Stimulated activated CD4-positive, alpha-beta T cell treated with anti-CD3 and anti-CD28 coated beads, Interleukin-2, amount 100 ng/mL, for 4 hours (primary cell): ENCODE results near the gene LYZL1.
"Not testable (repeated sequence)": the region's sequence is repeated elsewhere in the genome, so short reads cannot be mapped to it uniquely, and the experiment has no call there.

ENCODE experiments used
- DNase-seq: peaks from one replicate; pipeline ENCODE4 v3.0.0-alpha.2; 2020; ENCODE audit warnings: low read depth

The LYZL1 gene

DNA sequence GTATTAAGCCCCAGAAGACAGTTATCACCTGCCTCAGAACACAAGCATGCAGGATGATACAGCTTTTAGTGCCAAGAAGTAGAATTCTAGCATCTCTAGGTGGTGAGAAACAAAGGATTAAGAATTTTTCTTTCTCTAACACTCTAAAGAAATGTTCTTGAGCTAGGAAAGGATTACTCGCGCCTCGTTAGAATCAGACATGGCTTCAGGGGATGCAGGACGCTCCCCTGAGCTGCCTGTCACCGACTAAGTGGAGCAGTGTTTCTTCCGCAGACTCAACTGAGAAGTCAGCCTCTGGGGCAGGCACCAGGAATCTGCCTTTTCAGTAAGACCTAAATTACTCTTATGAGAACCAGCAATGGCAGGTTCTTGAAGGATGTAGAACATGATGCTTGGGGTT, at the start of gene LYZL1:
Gene LYZL1, plus strand, starts transcription at position 165 of the 400 bp plus-strand sequence. CDS start 2,798 bp downstream, outside the sequence.
- DNase-seq, result not testable (repeated sequence)

DNA sequence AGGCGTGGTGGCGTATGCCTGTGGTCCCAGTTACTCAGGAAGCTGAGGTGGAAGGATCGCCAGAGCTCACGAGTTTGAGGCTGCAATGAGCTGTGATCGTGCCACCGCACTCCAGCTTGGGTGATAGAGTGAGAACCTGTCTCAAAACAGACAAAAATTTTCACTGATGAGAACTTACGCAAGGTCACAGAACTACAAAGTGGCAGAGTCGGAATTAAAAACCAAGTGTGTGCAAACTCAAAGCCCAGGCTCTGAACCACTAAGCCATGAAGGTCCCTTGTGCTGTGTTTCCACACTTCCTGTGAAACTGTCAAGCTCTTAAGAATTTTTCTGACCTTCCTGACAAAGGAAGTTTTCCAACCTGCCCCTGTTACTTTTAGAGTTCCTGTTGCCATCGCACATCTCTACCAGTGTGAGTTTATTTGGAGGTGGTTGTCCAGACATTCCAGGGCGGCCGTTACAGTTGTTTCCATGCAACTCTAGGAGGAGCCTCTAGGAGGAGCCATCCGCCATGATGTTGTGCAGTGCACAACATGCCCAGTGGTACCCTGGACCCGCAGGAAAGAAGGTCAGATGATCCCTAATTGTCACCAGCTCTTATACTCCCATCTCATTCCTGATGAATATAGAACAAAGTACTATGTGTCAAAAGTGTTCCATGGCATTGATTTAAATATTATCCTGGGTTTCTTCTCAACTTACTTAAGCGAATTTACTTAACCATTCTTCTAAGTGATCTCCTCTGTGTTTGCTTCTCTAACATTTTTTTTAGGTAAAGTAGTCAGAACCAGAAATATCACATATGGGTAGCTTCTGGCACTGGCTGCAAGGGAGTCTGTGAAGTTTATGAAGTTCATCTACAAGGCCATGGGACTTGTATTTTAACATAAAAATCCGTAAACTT, 49.0 kb upstream of the LYZL1 start:
- DNase-seq, result no peak

DNA sequence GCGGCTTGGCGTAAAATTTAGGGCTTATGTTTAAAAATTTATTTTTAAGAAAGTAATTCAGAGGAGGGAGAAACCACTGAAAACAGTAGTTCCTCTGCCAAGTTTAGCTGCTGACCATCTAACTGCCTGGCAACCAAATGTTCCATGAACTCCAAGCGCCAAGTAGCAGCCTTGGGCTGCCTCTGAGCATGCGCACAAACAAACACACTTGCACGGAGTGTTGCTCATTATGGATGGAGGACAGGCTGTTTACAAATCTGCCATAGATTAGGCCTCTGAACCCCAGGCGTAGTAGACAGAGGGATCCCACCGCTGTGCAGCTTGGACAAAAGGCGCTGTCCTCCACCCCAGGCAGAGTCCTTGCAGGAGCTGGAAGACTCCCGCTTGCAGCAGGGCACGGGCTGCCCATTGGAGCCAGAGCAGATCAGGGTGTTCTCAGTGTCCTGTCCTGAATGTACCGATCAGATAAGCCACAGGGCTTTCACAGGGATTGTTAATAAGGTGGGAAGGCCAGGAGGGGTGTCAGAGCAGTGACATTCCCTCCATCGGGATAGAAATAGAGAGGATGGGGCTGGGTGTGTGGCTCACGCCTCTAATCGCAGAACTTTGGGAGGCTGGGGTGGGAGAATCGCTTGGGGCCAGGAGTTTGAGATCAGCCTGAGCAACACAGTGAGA, 47.7 kb upstream of the LYZL1 start:
- no peak for DNase-seq

DNA sequence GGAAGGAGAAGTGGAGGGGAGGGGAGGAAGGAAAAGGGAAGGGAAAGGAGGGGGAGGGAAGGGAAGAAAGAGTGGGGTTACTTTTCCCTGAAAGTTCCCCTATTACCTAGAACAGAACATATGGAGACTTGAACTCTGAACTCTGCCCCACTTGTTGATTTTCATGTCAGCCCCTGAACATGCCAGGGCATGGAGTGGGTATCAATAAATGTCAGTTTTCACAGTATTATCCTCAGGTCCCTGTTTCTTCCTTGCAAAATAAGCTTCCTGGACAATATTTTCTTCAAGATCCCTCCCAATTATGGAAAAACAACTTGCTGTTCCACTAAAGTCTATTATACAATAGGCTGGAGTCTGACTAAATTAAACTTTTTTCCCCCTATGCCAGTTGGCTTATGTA, 46.9 kb upstream of the LYZL1 start:
- no peak for DNase-seq

DNA sequence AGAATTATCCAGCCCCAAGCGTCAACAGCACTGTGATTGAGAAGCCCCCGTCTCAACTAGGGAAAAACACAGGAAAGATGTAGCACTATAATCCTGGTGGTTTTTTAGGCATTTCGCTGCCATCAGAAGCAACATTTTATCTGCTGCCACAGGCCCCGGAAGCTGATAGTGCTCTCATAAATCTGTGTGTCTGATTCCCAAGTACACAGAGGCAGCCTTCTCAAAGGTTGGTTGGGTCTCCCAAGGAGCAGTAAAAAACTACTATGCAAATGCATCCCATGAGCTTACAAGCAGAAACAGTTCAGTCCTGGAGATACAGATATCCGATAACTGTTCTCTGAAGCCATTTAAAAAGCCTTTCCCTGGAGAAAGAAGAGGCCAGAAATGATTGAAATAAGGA, 45.8 kb upstream of the LYZL1 start:
- DNase-seq, result no peak

DNA sequence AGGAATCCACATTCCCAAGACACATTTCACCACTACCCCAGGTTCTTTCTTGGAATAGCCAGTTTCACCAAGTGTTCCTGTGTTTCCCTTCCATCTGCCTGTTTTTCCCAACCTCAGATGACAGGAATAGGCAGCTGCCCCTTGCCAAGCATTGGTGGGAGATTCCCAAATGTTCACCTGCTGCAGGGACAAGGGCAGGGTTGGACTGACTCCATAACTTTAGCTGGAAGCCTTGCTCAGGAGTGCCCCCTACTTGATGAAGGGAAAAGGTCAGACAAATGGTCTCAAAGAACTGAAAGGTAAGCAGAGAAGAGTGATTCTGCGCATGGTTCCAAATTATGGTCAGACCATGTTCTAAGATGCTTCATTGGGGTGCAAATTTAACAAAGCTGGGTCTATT, 45.1 kb upstream of the LYZL1 start:
- DNase-seq, result no peak

DNA sequence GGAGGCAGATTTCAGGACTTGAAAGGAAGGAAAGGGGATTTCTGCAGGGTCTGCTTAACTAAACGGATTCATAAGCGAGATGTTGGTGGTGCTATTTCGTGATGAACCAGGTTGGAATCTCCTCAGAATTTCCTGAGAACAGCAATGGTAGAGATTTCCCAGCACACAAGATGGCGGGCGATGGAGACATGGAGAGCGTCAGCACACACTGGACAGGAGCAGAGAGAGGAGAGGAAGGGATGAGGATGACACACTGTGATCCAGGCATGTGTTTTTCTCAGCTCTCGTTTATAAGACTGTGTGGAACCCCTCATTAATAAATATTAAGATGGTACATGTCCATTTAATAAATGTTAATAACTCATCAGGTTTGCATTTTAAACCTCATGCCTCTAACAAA, 43.9 kb upstream of the LYZL1 start:
- DNase-seq, result no peak

DNA sequence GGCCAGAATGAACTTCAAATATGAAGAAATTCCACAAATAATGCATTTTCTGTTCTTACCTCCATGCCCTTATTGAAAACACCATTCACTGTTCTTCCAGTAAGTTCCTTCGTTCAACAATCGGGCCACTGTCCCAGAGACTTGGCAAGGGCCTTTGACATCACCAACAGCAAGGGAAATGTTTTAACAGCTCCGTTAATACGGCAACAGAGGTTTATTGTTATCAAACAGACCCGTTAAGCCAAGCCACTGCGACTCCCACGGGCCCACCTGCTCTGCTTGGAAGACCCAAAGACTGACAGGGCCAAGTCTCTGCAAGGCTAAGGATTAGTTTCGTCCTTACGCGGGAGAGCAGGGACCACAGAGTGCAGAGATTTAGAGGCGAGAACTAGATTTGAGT, 43.4 kb upstream of the LYZL1 start:
- DNase-seq, result no peak

DNA sequence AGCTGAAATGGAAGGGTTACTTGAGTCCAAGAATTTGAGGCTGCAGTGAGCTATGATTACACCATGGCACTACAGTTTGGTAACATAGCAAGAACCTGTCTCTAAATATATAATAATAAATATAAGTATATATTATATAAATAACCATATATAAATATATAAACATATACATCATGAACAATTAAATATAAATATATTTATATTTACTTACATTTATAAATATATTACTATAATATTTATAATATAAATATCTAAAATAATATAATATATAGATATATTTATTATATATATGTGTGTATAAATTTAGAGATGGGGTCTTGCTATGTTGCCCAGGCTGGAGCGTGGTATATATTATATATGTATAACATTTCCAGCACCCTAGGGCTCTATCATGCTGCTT, 42.4 kb upstream of the LYZL1 start:
- no peak for DNase-seq

DNA sequence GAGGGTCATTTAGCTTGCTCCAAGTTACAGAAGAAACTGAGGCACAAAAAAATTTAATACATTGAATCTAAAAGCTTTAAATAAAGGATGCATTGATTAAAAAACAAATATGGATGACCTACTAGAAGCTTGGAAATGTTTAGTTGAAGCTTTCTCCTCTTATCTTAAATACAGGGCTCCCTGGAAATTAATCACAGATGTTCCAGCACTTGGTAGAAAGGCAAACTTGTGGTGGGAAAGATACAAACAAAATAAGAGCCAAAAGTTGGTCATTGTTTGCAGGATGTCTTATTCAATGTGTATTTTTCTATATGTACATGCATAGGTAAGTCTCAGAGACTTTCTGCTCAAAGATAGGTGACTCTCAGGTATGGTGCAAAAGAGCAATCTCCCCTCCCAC, 40.7 kb upstream of the LYZL1 start:
- no peak for DNase-seq

DNA sequence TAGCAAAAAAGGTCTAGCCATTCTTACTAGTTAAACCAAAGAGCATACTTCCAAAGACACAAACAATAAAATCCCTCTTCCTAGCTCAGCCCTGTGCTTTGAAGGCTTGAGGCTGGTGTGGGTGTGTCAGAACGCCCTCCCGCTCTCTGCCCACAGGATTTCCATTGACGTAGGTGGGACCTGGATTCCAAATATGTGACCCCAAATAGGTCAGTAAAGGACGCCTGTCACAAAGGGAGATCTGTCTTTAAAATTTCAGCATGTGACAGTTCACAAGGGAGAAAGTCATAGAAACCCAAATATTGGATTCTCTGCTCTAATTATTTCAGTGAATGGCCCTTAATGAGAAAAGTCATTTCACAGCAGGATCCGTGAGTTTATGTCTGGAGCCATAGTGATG, 39.9 kb upstream of the LYZL1 start:
- no peak for DNase-seq

DNA sequence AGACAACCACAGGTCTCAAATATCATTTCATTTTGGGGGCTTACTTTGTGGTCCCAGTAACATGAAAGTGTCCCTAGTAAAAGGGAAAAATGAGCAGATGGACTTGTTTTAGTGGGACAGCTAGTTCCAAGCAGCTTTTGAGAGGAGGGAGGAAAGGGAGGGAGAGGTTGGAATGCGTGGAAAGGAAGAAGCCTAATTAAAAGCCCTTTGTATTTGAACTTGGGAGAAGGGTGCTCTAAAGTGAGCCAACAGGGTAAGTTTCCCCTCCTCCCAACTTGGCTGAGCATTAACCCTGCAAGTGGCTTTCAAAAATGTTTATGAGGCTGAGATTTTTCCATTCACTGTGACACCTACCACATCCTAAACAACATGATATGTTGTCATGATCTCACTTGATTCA, 38.8 kb upstream of the LYZL1 start:
- DNase-seq, result no peak

DNA sequence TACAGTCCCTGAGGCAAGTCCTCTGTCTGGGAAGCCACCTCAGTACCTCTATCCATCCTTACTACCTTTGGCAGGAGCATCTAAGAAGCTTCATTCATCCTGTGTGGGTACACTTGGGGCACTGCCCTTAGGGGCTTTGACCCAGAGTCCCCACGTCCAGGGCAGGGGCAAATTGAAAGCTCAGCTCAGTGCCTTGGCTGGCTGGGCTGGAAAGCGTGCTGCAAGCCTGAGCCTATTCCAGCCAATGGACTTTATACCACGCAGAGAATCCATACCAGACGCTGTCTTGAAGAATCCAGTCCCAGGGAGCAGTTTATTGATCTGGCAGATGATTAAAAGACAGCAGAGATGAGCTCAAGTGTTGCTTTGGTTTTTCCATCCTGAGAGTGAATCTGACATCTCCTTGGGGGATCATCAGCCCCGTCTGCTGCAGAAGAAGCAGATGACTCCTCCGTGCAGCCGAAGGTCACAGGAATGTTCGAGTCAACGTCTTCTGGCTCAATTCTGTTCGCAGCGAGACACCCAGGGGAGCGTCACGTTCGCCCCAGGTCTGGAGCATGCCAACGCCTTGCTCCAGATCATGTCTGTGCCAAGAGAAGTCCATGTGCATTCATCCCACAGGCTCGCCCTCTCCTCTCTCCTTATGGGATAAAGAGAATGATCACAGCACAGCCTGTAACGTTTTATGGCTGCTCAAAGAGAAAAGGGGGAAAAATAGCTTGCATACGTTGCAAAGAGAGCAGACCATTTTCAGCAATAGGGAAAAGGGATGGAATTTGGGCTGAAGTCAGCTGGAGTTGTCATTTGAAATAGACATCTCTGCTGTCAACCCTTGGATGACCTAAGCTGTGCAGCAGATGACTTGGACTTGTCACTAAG, 35.8 kb upstream of the LYZL1 start:
- DNase-seq, result no peak

DNA sequence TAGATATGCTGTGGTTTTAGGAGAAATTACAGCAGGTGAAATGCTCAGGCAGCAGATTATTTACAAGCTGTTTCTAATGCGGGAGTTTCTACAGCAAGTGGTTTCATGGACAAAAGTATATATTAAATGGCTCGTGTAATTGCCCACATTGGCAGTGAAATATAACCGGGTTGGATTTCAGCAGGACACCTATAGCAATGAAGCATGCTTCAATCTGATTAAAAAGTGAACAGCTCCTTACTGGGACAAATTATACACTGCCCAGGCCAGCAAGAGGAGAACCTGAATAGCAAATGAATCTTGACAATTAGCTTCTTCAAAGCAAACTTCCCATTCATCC, 35.2 kb upstream of the LYZL1 start:
- no peak for DNase-seq

DNA sequence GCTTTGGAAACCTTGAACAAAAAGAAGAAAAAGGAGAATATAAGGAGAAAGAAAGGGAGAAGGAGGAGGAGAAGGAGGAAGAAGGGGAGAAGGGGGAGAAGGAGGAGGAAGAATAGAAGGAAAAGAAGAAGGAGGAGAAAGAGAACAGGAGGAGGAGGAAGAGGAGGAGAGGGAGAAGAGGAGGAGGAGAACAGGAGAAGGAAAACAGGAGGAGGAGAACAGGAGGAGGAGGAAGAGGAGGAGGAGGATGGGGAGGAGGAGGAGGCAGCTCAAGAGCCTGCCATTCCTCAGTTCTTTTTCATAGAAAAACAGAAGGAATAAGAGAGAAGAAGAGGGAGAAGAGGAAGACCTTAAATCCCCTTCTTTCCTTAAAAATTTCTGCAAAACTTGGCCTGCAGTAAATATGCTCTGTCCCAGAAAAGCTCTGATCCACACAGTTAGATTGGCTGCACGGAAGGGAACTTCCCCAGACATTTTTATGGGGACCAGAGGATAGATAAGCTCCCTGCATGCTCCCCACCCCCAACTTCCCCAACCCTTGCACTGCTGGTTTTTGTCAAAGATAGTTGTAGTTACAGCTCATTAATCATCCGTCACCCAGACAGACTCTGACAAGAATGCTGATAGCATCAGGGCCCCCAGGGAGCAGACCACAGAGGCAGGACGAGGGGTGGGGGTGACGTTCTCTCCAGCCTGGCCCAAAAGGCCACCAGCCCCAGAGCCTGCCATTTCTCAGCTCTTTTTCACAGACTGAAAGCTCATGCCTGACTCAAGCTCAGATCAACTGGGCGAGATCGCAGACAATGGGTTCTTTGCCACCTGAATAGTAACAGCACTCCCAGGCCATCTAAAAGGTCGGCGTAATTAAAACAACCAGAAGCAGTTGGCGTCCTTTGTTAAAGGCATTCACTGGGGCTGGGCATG, 34.5 kb upstream of the LYZL1 start:
- DNase-seq, result no peak

DNA sequence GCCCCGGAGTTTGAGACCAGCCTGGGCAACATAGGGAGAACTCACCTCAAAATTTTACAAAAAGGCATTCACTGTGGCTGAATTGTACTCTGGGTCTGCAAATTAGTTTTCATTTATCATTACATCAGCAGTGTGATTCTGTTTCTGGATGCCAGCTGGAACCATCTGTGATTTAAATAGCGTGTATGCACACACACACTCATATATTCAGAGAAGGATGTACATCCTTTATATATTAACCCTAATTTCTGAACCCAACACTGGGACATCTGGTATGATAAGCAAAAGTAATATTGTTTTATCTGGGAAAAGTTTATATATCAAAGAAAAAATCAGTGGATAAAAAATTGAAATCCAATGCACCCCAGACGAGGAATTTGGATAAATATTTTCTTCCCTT, 33.8 kb upstream of the LYZL1 start:
- no peak for DNase-seq

DNA sequence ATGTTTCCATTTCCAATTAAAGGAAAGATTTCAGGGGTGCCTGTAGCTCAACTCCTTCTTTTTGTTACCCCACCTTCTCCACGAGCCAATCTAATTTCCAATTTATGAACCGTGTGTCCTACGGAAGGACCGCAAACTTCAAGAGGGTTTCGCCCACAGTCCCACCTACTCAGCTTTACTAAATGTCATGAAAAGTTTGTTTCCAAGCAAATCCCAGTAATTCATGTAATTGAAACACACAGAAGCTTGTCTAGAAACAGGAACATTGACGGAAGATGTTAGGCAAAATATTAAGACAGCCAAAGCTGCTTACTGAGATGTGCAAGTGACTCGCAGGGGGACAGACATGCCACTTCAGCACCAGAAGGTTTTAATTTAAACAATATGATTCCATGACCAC, 32.9 kb upstream of the LYZL1 start:
- no peak for DNase-seq

DNA sequence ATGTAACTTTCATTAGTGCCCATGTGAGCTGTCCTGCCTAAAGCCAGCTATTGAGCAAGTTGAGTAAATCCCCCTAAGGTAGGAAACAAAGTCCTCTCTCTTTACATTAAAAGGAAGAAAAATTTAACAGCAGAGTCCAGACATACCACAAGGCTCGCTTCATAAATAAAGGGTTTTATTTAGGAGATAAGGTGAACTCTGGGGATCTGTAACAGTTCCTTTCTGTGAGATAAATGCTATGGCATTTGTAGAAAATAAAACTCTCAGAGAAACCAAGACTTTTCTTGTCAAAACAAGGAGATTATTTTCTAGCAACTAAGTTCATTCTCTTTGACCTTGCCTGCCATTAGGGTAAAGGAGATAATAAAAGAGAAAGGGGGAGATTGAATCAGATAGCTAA, 32.3 kb upstream of the LYZL1 start:
- no peak for DNase-seq

DNA sequence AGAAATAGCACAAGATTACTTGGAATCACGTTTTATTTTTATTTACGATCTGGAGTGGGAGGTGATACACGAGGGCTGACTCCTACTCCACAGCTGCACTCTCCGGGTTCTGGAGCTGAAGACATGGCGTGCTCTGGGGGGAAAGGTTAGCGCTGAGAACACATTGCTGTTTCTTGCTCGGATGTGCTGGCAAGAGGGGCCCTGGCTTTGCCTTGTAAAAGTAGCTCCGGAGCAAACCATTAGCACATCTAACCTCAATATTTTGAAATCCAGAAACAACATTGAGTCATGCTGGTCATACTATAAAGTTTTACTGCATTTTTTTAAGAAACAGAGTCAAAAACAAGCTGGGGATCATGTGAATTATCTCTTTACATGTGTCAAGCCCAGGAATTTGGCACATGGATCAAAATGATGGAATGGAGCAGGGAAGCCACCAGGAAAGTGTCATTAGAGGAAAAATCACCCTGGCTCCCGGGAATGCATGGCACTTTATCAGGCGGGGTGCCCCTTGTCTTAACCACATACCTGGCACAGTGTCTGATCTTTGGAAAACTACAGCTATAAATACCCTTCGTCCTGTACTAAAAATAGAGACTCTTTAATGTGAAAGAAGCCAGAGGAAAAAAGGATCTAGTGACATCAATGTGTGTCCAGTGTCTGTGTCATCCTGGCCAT, 31.6 kb upstream of the LYZL1 start:
- DNase-seq, result no peak

DNA sequence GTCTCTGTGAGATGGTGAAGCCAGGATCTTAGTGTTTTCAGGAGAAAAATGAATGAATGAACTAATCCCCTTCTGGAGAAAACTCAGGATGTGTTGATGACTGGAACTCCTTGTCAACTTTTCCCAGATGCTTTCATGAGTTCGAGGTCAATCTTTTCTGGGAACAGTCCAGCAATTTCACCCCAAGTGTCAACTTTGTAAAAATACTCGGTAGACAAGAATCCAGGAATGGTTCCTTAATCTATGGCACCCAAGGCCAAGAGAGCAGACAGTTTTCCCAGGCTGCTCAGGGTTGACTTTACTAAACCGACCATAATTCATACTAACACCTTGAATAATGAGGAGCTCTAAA, 31.1 kb upstream of the LYZL1 start:
- DNase-seq, result no peak

DNA sequence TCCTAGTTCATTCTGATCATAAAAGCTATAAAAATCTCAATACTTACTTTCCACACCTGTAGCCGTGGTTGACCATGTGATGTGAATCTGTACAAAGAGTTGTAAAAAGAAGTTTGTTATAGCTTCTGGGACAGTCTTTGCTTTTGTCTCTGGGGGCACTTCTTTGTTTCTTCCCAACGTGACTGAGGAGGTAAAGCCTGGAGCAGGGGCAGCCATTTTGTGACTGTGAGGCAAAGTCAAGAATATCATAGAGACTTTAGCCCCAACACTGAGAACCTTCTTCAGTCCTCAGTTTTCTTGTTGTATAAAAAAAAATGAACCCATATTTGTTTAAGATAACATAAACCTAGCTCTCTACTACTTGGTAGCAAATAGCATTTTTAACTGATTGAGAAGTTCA, 29.4 kb upstream of the LYZL1 start:
- DNase-seq, result no peak
